ENCODE measurements around the gene SRGN.

SRGN gene

DNA sequence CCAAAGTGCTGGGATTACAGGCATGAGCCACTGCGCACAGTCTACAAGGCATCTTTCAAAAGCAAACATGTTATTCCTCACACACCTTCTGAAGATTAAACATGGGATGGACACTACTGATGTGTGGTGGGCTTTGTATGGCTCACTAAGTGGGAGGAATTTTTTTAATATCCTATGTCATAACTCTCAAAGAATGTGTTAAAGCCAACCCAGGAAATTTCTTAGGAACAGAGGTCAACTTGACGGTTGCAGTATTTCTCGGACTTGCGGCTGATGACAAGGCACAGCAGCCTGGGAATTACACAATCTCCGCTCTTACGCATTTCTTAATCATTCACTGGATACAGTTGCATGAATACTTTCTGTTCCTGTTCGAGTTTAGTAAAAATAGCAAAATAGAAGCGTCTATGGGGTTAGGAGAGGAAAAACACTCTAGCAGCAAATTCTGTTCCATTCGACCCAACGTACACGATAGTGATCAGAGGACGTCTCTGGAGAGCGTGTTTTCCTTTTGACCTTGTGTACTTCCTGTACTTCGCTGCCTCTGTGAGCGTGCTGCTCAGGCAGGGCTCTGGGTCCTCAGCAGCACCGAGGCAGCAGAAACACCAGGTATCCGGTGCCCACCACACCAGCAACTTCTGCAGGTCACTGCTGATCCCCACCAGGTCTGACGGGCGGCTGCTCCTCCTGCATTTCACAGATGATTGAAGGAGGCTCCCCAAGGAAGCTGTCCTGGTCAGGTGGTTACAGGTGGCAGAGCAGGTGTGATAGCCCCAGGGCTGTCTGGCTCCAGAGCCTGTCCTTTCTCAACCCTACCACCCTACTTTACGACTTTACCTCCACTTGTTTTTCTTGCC is 26.4 kb upstream of the SRGN start:
- DNase-seq (ENCODE audit: low read depth) = peak; percentile 100

GRCh38 chr10:69062901-69063300 is 25.0 kb upstream of the SRGN start:
- no peak for DNase-seq (ENCODE audit: low read depth)

- no peak for DNase-seq (ENCODE audit: low read depth)
These were observed 23.1 kb upstream of the SRGN start for GRCh38 chr10:69064762-69065328.

DNA sequence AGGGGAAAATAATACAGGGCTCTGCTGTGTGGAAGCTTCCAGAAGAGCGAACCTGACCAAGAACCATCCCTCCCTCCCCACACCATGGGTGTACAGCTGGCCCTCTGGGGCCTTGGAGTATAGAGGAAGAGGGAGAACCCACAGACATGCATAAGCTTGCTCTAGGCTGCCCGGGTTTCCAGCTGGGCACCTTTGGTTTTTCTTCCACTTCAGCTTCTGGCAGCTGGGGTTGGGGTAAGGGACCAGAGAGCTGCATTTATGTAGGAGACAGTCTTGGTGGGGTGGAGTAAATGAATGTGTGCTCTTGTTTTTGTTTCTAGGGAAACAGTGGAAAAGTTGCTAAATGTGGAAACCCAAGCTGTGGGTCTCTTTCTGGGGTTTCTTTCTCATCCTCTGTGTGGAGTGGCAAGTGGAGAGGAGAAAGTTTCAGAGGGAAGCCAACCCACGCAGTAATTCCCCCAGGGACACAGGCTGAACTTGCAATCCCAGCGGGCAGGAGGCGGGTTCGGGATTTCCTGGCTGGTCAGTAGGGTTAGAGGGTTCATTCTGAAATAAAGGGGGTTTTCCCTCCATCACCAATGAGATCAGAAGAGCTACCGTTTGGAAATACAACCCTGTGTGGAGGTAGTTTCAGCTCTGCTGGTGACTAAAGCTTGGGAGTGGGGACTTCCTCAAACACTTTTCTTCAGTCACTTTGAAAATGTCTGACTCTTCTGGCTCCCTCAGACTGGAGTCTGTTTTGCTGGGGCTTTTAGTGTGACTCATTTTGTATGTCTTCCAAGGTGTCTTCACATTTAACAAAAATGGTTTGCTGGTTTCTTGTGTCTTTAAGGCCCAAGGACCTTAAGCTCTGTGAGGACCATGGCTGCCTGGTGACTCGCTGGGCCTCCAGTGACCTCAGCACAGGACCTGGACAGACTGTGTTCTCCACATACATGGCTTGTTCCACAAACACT is 22.2 kb upstream of the SRGN start:
- DNase-seq (ENCODE audit: low read depth) = no peak

DNA sequence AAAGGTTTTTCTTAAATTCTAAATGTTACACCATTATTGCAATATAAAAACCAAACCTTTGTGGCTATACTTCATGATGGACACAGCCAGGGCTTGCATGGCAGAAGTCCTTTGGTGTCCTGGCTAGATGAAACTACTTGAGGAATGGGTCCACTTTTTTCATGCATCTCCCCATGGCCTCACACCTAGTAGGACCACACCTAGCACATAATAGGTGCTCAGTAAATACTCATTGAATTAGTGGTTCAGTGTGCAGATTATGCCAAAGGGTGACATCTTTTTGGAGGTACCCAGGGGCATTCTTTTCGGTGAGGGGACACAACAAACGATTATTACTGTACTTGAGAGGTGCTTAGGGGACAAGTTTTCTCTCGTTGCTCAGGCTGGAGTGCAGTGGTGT is 20.7 kb upstream of the SRGN start:
- DNase-seq (ENCODE audit: low read depth) = no peak

GRCh38 chr10:69068549-69068948 is 19.4 kb upstream of the SRGN start:
- DNase-seq (ENCODE audit: low read depth) = peak; percentile 65

GRCh38 chr10:69069090-69070042 is 18.5 kb upstream of the SRGN start:
- peak; percentile 79 for DNase-seq (ENCODE audit: low read depth)

- no peak for DNase-seq (ENCODE audit: low read depth)
These were observed 17.0 kb upstream of the SRGN start for GRCh38 chr10:69070951-69071350.

- DNase-seq (ENCODE audit: low read depth) = no peak
These were observed 16.3 kb upstream of the SRGN start for GRCh38 chr10:69071610-69072009.

- no peak for DNase-seq (ENCODE audit: low read depth)
These were observed 14.9 kb upstream of the SRGN start for GRCh38 chr10:69073026-69073425.

DNA sequence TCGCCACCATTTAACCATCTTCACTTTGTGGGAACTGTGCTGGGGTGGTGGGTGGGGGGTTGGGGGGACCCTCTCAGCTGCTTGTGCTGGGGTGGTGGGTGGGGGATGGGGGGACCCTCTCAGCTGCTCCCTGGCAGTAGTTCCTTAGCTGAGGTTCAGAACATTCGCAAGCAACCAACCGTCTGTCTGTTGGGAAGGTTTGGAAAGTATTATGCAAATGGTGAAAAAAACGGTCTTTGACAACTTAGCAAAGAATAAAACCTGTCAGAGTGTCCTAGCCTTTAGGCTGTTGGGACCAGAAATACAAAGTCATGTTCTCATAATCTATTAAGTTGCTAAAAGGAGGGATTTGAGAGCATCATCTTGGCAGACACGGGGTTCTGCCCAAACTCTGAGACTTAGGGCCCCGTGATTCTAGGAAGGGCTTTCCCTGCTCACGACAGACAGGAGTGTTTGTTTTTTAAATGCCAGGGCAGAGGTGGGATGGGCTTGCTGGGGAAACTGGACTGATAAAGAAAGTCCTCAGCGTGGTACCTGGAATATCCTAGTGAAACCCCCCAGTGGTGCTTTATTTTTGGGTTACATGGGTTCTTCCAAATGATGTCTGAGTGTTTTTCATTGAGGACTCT is 14.1 kb upstream of the SRGN start:
- no peak for DNase-seq (ENCODE audit: low read depth)

GRCh38 chr10:69074532-69074931 is 13.4 kb upstream of the SRGN start:
- no peak for DNase-seq (ENCODE audit: low read depth)

DNA sequence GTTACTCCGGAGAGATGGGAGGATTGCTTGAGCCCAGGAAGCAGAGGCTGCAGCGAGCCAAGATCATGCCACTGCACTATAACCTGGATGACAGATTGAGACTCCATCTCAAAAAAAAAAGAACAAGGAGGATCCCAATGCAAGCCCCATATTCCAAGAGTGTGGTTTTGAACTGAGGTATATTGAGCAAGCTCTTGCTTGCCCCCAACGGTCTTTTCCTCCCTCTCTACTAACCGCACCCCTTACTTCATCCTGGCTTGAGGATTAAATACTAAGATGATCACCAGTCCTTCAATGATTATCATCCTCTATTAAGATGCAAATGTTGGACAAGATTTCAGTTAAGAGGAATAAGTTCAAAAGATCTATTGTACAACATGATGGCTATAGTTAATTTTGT is 12.5 kb upstream of the SRGN start:
- DNase-seq (ENCODE audit: low read depth) = no peak

- DNase-seq (ENCODE audit: low read depth) = no peak
These were observed 9.6 kb upstream of the SRGN start for GRCh38 chr10:69078311-69078710.

GRCh38 chr10:69080226-69080625 is 7.7 kb upstream of the SRGN start:
- DNase-seq (ENCODE audit: low read depth) = no peak

- no peak for DNase-seq (ENCODE audit: low read depth)
These were observed 1.8 kb upstream of the SRGN start for GRCh38 chr10:69086001-69086509.

- no peak for DNase-seq (ENCODE audit: low read depth)
These were observed 517 bp downstream of the SRGN start for GRCh38 chr10:69088471-69088769.

DNA sequence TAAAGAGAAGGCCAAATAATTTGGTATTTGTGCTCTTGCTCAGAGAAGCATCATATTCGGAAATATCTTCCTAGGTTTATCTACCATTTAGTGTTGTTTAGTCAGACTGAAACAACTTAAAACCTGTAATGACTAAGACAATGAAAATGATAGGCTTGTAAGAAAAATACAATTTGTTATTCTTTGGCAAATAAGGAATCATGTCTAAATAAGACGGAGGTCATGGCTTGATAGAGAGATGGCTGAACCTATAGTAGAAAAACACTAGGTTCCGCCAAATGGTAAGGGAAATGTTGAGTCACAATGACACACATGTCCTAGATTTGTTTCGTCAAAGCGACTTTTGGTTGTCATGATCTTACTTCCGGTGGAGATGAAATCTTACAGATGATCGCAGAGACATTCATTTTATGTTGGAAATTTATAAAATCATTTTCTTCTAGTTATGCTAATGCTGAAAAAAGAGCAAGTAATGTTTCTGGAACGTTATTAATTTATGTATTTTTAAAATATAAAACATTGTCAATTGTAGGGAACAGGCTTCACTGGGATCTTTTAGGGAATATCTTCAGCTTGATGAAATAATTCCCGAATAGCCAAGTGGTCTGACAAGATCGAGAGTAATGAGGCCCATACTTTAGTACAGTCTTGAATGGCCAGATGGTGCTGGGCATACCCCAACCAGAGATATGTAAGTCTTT is 1.0 kb downstream of the SRGN start:
- DNase-seq (ENCODE audit: low read depth) = peak; percentile 53

- peak; percentile 27 for DNase-seq (ENCODE audit: low read depth)
These were observed 2.0 kb downstream of the SRGN start for GRCh38 chr10:69089638-69090599.
